ENCODE measurements around the gene COG4. TPM values are rescaled to one million over a fixed set of nuclear protein-coding genes. Genes with fewer than 3 reads are reported as not detected.
"Not testable (repeated sequence)": the region's sequence is repeated elsewhere in the genome, so short reads cannot be mapped to it uniquely, and the experiment has no call there.

The COG4 gene
- total RNA-seq, 1 experiment from 2014 or later, result 78.0 TPM

- H3K4me1 ChIP-seq (replicated peaks), result peaks cover 38% of the 10 kb centered on the region
- no peaks in the 10 kb centered on the region for H3K27me3 ChIP-seq (replicated peaks)
- no peaks in the 10 kb centered on the region for H3K9me3 ChIP-seq (replicated peaks)
- DNase-seq (ENCODE audit: low read depth in 1 of 2, low spot score in 2 of 2), result no peak
- H3K4me3 ChIP-seq, result no peak overlapping the region
- H3K36me3 ChIP-seq, result peaks cover 94% of the 10 kb centered on the region
- no peak overlapping the region for H3K27ac ChIP-seq
These were observed 28.4 kb upstream of the COG4 start for GRCh38 chr16:70551788-70552187.

GRCh38 chr16:70550082-70550481, 26.7 kb upstream of the COG4 start:
- DNase-seq (ENCODE audit: low read depth in 1 of 2, low spot score in 2 of 2), result no peak
- peaks cover 93% of the 10 kb centered on the region for H3K36me3 ChIP-seq
- H3K27ac ChIP-seq, result no peak overlapping the region

GRCh38 chr16:70548936-70549335, 25.6 kb upstream of the COG4 start:
- H3K27ac ChIP-seq, result no peak overlapping the region
- no peaks in the 10 kb centered on the region for H3K9me3 ChIP-seq (replicated peaks)
- no peak for DNase-seq (ENCODE audit: low read depth in 1 of 2, low spot score in 2 of 2)
- peaks cover 31% of the 10 kb centered on the region for H3K4me1 ChIP-seq (replicated peaks)
- peaks cover 93% of the 10 kb centered on the region for H3K36me3 ChIP-seq
- no peak overlapping the region for H3K4me3 ChIP-seq
- no peaks in the 10 kb centered on the region for H3K27me3 ChIP-seq (replicated peaks)

More at GRCh38 chr16:70550082-70550481, 26.7 kb upstream of the COG4 start:
- no peaks in the 10 kb centered on the region for H3K9me3 ChIP-seq (replicated peaks)
- no peak overlapping the region for H3K4me3 ChIP-seq
- H3K4me1 ChIP-seq (replicated peaks), result peaks cover 38% of the 10 kb centered on the region
- H3K27me3 ChIP-seq (replicated peaks), result no peaks in the 10 kb centered on the region

- DNase-seq (ENCODE audit: low read depth in 1 of 2, low spot score in 2 of 2), result no peak
- no peaks in the 10 kb centered on the region for H3K9me3 ChIP-seq (replicated peaks)
- H3K4me1 ChIP-seq (replicated peaks), result no peaks in the 10 kb centered on the region
- H3K36me3 ChIP-seq, result peaks cover 98% of the 10 kb centered on the region
- H3K27me3 ChIP-seq (replicated peaks), result no peaks in the 10 kb centered on the region
- no peak overlapping the region for H3K4me3 ChIP-seq
- no peak overlapping the region for H3K27ac ChIP-seq
These were observed 21.2 kb upstream of the COG4 start for GRCh38 chr16:70544548-70544947.

- Histone ChIP-seq H3K4me1 (replicated peaks) (no peaks in the 10 kb centered on the region), H3K27me3 (replicated peaks) (no peaks in the 10 kb centered on the region), H3K27ac (no peak overlapping the region), H3K36me3 (peaks cover 100% of the 10 kb centered on the region), H3K4me3 (no peak overlapping the region), H3K9me3 (replicated peaks) (no peaks in the 10 kb centered on the region)
- DNase-seq (ENCODE audit: low read depth in 1 of 2, low spot score in 2 of 2), result no peak
These were observed 17.6 kb upstream of the COG4 start for GRCh38 chr16:70540994-70541393.

- H3K36me3 ChIP-seq, result peaks cover 98% of the 10 kb centered on the region
- H3K27me3 ChIP-seq (replicated peaks), result no peaks in the 10 kb centered on the region
- DNase-seq (ENCODE audit: low read depth in 1 of 2, low spot score in 2 of 2), result no peak
These were observed 11.6 kb upstream of the COG4 start for GRCh38 chr16:70534971-70535370.

GRCh38 chr16:70529954-70530353, 6.6 kb upstream of the COG4 start:
- not testable (repeated sequence) for DNase-seq (ENCODE audit: low read depth in 1 of 2, low spot score in 2 of 2); H3K4me3 ChIP-seq; H3K27ac ChIP-seq; H3K9me3 ChIP-seq (replicated peaks); H3K27me3 ChIP-seq (replicated peaks)
- H3K36me3 ChIP-seq, result peaks cover 90% of the 10 kb centered on the region
- peaks cover 16% of the 10 kb centered on the region for H3K4me1 ChIP-seq (replicated peaks)

More at GRCh38 chr16:70534971-70535370, 11.6 kb upstream of the COG4 start:
- H3K27ac ChIP-seq, result no peak overlapping the region
- no peak overlapping the region for H3K4me3 ChIP-seq
- H3K9me3 ChIP-seq (replicated peaks), result no peaks in the 10 kb centered on the region
- no peaks in the 10 kb centered on the region for H3K4me1 ChIP-seq (replicated peaks)

- no peaks in the 10 kb centered on the region for H3K9me3 ChIP-seq (replicated peaks)
- H3K4me3 ChIP-seq, result no peak overlapping the region
- no peak overlapping the region for H3K27ac ChIP-seq
- no peaks in the 10 kb centered on the region for H3K27me3 ChIP-seq (replicated peaks)
- DNase-seq (ENCODE audit: low read depth in 1 of 2, low spot score in 2 of 2), result peak in 1 of 2 experiments; percentile 47
- peaks cover 89% of the 10 kb centered on the region for H3K36me3 ChIP-seq
- peaks cover 17% of the 10 kb centered on the region for H3K4me1 ChIP-seq (replicated peaks)
These were observed 5.9 kb upstream of the COG4 start for GRCh38 chr16:70529051-70529777.

- Histone ChIP-seq H3K4me1 (replicated peaks) (peaks cover 19% of the 10 kb centered on the region), H3K36me3 (peaks cover 78% of the 10 kb centered on the region)
- no peak for DNase-seq (ENCODE audit: low read depth in 1 of 2, low spot score in 2 of 2)
These were observed 4.1 kb upstream of the COG4 start for GRCh38 chr16:70527315-70527996.

GRCh38 chr16:70526403-70526802, 3.0 kb upstream of the COG4 start:
- DNase-seq (ENCODE audit: low read depth in 1 of 2, low spot score in 2 of 2), result no peak
- no peaks in the 10 kb centered on the region for H3K27me3 ChIP-seq (replicated peaks)
- H3K9me3 ChIP-seq (replicated peaks), result no peaks in the 10 kb centered on the region
- no peak overlapping the region for H3K27ac ChIP-seq
- peaks cover 70% of the 10 kb centered on the region for H3K36me3 ChIP-seq
- peaks cover 23% of the 10 kb centered on the region for H3K4me1 ChIP-seq (replicated peaks)
- no peak overlapping the region for H3K4me3 ChIP-seq

More at GRCh38 chr16:70527315-70527996, 4.1 kb upstream of the COG4 start:
- Histone ChIP-seq H3K27ac (no peak overlapping the region), H3K9me3 (replicated peaks) (no peaks in the 10 kb centered on the region), H3K27me3 (replicated peaks) (no peaks in the 10 kb centered on the region), H3K4me3 (no peak overlapping the region)

- H3K27me3 ChIP-seq (replicated peaks); DNase-seq (ENCODE audit: low read depth in 1 of 2, low spot score in 2 of 2); H3K9me3 ChIP-seq (replicated peaks): not testable (repeated sequence)
- Histone ChIP-seq H3K4me3 (peak overlapping the region; percentile 70), H3K4me1 (replicated peaks) (peaks cover 28% of the 10 kb centered on the region), H3K27ac (peak overlapping the region; percentile 90), H3K36me3 (peaks cover 57% of the 10 kb centered on the region)
These were observed 1.1 kb upstream of the COG4 start for GRCh38 chr16:70524399-70524825.

GRCh38 chr16:70523743-70524398, 517 bp upstream of the COG4 start, which contains the start of gene SF3B3:
Gene SF3B3, plus strand, starts transcription at chr16:70523816. Its CDS starts 2,841 bp downstream, at chr16:70526657.
- peak; percentile 73 to 96 for DNase-seq (ENCODE audit: low read depth in 1 of 2, low spot score in 2 of 2)
- peaks cover 28% of the 10 kb centered on the region for H3K4me1 ChIP-seq (replicated peaks)
- peak within 1 kb of the TSS; percentile 70 for H3K4me3 ChIP-seq
- peak within 1 kb of the TSS; percentile 90 for H3K27ac ChIP-seq
- no peaks in the 10 kb centered on the region for H3K9me3 ChIP-seq (replicated peaks)
- peaks cover 52% of the 10 kb centered on the region for H3K36me3 ChIP-seq
- no peaks in the 10 kb centered on the region for H3K27me3 ChIP-seq (replicated peaks)

- H3K4me1 ChIP-seq (replicated peaks), result peaks cover 28% of the 10 kb centered on the region
- H3K27ac ChIP-seq, result peak overlapping the region; percentile 90
- H3K9me3 ChIP-seq (replicated peaks), result no peaks in the 10 kb centered on the region
- peaks cover 54% of the 10 kb centered on the region for H3K36me3 ChIP-seq
- peak overlapping the region; percentile 70 for H3K4me3 ChIP-seq
- no peaks in the 10 kb centered on the region for H3K27me3 ChIP-seq (replicated peaks)
- peak in 1 of 2 experiments; percentile 20 for DNase-seq (ENCODE audit: low read depth in 1 of 2, low spot score in 2 of 2)
These were observed 908 bp downstream of the COG4 start for GRCh38 chr16:70522216-70523075.
